Ovary (tissue), 9 donors: ENCODE data around the gene FAM120B. TPM values are rescaled to one million over a fixed set of nuclear protein-coding genes. Genes with fewer than 3 reads are reported as not detected.
"Not testable (repeated sequence)": the region's sequence is repeated elsewhere in the genome, so short reads cannot be mapped to it uniquely, and the experiment has no call there.

Experiments
- DNase-seq, 5 donors: peaks; one replicate each; pipeline ENCODE4 v3.0.0-alpha.2; 2019 to 2020
- H3K27ac ChIP-seq, 2 donors: fragments of 200-600 bp; one replicate each; pipeline versions ENCODE4 v1.5.1 to v1.8.0; 2019 to 2022
- H3K27me3 ChIP-seq: fragments of 200-600 bp; one replicate; pipeline ENCODE4 v1.8.0; 2022
- H3K36me3 ChIP-seq: fragments of 200-600 bp; sonication (generic); one replicate; pipeline ENCODE4 v1.5.1; 2019
- H3K4me1 ChIP-seq: one replicate; pipeline ENCODE4 v1.8.1; 2013; ENCODE audit warnings: mild to moderate bottlenecking, moderate library complexity; ENCODE audit not compliant: insufficient read depth
- H3K4me3 ChIP-seq: fragments of 200-600 bp; sonication (generic); one replicate; pipeline ENCODE4 v1.5.1; 2017
- H3K9me3 ChIP-seq, 2 donors: fragments of 200-600 bp in 1 of 2; sonication (generic) in 1 of 2; one replicate each; pipeline versions ENCODE4 v1.5.1 to v1.8.1; 2013 to 2019; ENCODE audit warnings: mild to moderate bottlenecking in 1 of 2, moderate library complexity in 1 of 2
- EP300 ChIP-seq: sonication (generic); formaldehyde crosslinking; IDR thresholded peaks from one replicate; pipeline ENCODE4 v1.6.1; 2017; ENCODE audit warnings: antibody characterized with exemption
- POLR2A ChIP-seq: fragments of 450-650 bp; IDR thresholded peaks from one replicate; pipeline ENCODE4 v1.6.1; 2017; ENCODE audit warnings: antibody characterized with exemption, mild to moderate bottlenecking, moderate library complexity
- WGBS, 3 donors: extraction: QIAGEN DNeasy Blood & Tissue Kit in 1 of 3; methylation state at CpG; one replicate each; pipeline versions ENCODE4 v1.1.5 to v1.1.7; 2013 to 2017; 5-methylcytosine and 5-hydroxymethylcytosine counted together
- intact Hi-C, 4 donors: fragments of 100-400 bp; cut with DNase I; formaldehyde crosslinking; loops; one replicate each; pipeline versions ENCODE4 v1.11.0 to v1.15.1; 2022 to 2023
- polyA plus RNA-seq, 2 donors: library from polyadenylated mRNA; stranded (reverse); fragments of 200-250 nt in 1 of 2; fragments of 350-450 nt in 1 of 2; fragmentation: Illumina TruSeq in 1 of 2; extraction: RNeasy Lipid Tissue Mini Kit (QIAGEN cat#74804) in 1 of 2; gene quantifications; one replicate each; pipeline ENCODE4 v1.2.3, GENCODE V29; 2013 to 2014
- total RNA-seq, 7 donors: library from RNA; depleted of rRNA in 2 of 7; stranded (reverse); fragments of >200 nt in 2 of 7; fragmentation: NEBNext Ultra II Directional in 3 of 7; extraction: Animal tissue kit (Norgen Biotek cat#: 25700) in 3 of 7; gene quantifications; one replicate each; pipeline versions ENCODE4 v1.1.0 to v1.2.4, GENCODE V29; 2016 to 2023
- TF ChIP-seq, protein P1 (sequence below), 3 donors: fragments of 450-650 bp in 2 of 3; fragments of 200-600 bp in 1 of 3; IDR thresholded peaks; one replicate each; pipeline versions ENCODE4 v1.5.1 to v1.8.0; 2016 to 2022; ENCODE audit warnings: antibody characterized with exemption in 3 of 3, mild to moderate bottlenecking in 1 of 3
- donor health status: DM: no; HTN: no; CAD: no; lungs with moderate emphysema.
- donor health status: DM: no; HTN: no; CAD: no.
- donor health status: Bipolar disorder and iron deficiency.
- donor health status: DM: yes; HTN: yes; CAD: no.
- donor health status: DM: no; HTN: no; CAD: no.
- donor health status: DM: yes; HTN: yes; CAD: no.

FAM120B gene
- total and polyA plus RNA-seq, 9 donors, result 10.6 to 39.3 (median 28.4) TPM

DNA sequence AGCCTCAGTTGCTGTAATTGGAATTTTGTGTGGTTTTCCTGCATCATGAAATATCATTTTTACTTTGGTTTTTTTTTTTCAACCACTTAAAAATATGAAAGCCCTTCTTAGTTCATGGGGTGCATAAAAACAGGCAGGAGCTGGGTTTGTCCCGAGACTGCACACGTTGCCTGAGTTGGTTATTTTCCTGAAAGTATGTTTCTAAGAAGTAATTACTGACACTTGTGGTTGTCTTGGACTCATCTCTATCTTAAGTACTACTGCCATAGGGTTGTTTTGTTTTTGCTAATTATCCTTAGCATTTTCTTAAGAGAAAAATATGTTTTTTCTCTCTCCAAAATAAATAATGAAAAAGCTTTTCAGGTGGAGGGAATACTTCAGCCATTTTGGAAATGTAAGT is 40.1 kb downstream of the FAM120B start:
- Histone ChIP-seq H3K4me3 (no peak overlapping the region), H3K27me3 (no peaks in the 10 kb centered on the region), H3K9me3 (no peaks in the 10 kb centered on the region), H3K4me1 (peaks cover 3% of the 10 kb centered on the region), H3K27ac (no peak overlapping the region), H3K36me3 (no peaks in the 10 kb centered on the region)
- intact Hi-C loops, result no loop called here
- DNase-seq, result no peak
- no peak for TF ChIP-seq POLR2A
- TF ChIP-seq EP300, result no peak
- TF ChIP-seq, protein P1, sequence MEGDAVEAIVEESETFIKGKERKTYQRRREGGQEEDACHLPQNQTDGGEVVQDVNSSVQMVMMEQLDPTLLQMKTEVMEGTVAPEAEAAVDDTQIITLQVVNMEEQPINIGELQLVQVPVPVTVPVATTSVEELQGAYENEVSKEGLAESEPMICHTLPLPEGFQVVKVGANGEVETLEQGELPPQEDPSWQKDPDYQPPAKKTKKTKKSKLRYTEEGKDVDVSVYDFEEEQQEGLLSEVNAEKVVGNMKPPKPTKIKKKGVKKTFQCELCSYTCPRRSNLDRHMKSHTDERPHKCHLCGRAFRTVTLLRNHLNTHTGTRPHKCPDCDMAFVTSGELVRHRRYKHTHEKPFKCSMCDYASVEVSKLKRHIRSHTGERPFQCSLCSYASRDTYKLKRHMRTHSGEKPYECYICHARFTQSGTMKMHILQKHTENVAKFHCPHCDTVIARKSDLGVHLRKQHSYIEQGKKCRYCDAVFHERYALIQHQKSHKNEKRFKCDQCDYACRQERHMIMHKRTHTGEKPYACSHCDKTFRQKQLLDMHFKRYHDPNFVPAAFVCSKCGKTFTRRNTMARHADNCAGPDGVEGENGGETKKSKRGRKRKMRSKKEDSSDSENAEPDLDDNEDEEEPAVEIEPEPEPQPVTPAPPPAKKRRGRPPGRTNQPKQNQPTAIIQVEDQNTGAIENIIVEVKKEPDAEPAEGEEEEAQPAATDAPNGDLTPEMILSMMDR (IDR thresholded peaks at IDR 0.05), result no peak
- 65 to 93% (median 68%) methylated on average over 2 of the region's 2 CpGs for WGBS, 3 donors

DNA sequence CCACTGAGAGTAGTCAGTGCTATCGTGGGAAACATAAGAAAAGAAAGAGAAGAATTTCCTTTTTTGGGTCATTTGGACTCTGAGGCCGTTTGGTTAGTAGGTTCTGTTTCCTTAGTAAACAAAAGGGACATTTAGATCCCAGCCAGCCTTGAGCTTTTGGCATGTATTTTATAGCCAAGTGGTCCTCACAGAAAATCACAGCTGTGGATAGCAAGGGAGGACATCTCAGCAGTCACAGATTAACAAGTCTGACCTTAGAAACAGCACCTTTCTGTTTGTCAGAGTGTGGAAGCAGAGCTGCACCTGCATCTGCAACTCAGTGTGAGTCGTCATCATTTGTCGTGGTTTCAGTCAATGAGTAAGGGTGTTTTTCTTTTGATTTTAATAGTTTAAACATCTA is 40.5 kb downstream of the FAM120B start:
- no peaks in the 10 kb centered on the region for H3K9me3 ChIP-seq
- peaks cover 3% of the 10 kb centered on the region for H3K4me1 ChIP-seq
- no peak for DNase-seq
- 68 to 79% (median 71%) methylated on average over 4 of the region's 4 CpGs for WGBS, 3 donors
- H3K36me3 ChIP-seq, result no peaks in the 10 kb centered on the region
- no peak overlapping the region for H3K27ac ChIP-seq
- no peaks in the 10 kb centered on the region for H3K27me3 ChIP-seq
- TF ChIP-seq, protein P1 (IDR thresholded peaks at IDR 0.05), result no peak
- TF ChIP-seq POLR2A (no peak), EP300 (no peak)
- no peak overlapping the region for H3K4me3 ChIP-seq
- intact Hi-C loops, result no loop called here

DNA sequence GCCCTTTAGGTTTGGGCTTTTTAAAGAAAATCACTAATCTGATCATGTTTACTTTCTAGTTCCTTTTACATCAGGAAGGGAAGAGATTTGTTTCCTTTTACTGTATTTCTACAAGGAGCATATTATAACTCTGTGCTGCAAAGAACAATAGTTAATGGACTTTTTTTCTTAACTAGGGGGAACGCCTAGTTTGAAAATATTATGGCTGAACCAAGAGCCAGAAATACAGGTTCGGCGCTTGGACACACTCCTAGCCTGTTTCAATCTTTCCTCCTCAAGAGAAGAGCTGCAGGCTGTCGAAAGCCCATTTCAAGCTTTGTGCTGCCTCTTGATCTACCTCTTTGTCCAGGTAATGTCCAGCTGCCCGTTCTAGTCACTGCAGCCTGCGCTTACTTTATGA is 41.4 kb downstream of the FAM120B start:
- TF ChIP-seq POLR2A, result no peak
- no peak for TF ChIP-seq EP300
- TF ChIP-seq, protein P1 (IDR thresholded peaks at IDR 0.05), result no peak
- H3K4me1 ChIP-seq, result peaks cover 3% of the 10 kb centered on the region
- H3K27ac ChIP-seq, result no peak overlapping the region
- H3K9me3 ChIP-seq, result no peaks in the 10 kb centered on the region
- H3K36me3 ChIP-seq, result no peaks in the 10 kb centered on the region
- WGBS, 3 donors, result 96 to 97% (median 96%) methylated on average over 6 of the region's 6 CpGs
- H3K27me3 ChIP-seq, result no peaks in the 10 kb centered on the region
- DNase-seq, result no peak
- intact Hi-C loops, result no loop called here
- no peak overlapping the region for H3K4me3 ChIP-seq

DNA sequence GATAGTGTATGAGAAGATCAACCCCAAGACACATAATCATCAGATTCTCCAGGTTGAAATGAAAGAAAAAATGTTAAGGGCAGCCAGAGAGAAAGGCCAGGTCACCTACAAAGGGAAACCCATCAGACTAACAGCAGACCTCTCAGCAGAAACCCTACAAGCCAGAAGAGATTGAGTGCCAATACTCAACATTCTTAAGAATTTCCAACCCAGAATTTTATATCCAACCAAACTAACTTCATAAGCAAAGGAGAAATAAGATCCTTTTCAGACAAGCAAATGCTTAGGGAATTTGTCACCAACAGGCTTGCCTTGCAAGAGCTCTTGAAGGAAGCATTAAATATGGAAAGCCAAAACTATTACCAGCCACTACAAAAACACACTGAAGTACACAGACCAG is 44.9 kb downstream of the FAM120B start:
- H3K27me3 ChIP-seq, intact Hi-C loops, H3K4me3 ChIP-seq, H3K27ac ChIP-seq, H3K36me3 ChIP-seq, DNase-seq, H3K9me3 ChIP-seq, H3K4me1 ChIP-seq: not testable (repeated sequence)

DNA sequence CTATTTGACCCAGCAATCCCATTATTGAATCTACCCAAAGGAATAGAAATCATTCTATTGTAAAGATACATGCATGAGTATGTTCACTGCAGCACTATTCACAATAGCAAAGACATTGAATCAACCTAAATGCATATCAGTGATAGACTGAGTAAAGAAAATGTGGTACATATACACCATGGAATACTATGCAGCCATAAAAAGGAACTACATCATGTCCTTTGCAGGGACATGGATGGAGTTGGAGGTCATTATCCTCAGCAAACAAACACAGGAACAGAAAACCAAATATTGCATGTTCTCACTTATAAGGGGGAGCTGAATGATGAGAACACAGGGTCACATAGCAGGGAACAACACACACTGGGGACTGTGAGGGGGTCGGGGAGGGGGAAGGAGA is 48.6 kb downstream of the FAM120B start:
- 83 to 100% (median 94%) methylated on average over 1 of the region's 1 CpG for WGBS, 3 donors
- H3K4me1 ChIP-seq, DNase-seq, H3K9me3 ChIP-seq, H3K27ac ChIP-seq, H3K27me3 ChIP-seq, intact Hi-C loops, H3K36me3 ChIP-seq, H3K4me3 ChIP-seq: not testable (repeated sequence)

DNA sequence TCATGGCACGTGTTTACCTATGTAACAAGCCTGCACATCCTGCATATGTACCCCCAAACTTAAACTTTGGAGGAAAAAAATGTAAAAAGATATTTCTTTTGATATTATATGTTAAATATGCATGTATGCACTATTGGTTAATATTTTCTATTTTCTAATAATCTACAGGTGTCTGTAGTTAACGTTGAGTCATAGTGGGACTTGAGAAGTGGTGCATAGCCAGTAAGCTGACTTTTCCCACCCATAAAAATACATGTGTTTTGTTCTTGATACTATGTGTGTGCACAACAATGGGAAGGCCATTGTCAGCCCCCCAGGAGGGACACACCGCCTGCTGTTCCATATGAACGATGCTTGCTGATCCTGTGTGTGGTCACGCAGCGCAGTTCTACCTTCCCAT is 49.1 kb downstream of the FAM120B start:
- no peak for DNase-seq
- no peak for TF ChIP-seq EP300
- TF ChIP-seq, protein P1 (IDR thresholded peaks at IDR 0.05), result no peak
- TF ChIP-seq POLR2A, result no peak
- H3K27ac ChIP-seq, result no peak overlapping the region
- no peaks in the 10 kb centered on the region for H3K36me3 ChIP-seq
- 89 to 93% (median 90%) methylated on average over 6 of the region's 6 CpGs for WGBS, 3 donors
- intact Hi-C loops, result no loop called here
- H3K9me3 ChIP-seq, result no peaks in the 10 kb centered on the region
- no peaks in the 10 kb centered on the region for H3K4me1 ChIP-seq
- H3K27me3 ChIP-seq, result no peaks in the 10 kb centered on the region
- no peak overlapping the region for H3K4me3 ChIP-seq
